WTC11 (cell line): ENCODE data around the gene PRKCE. TPM values are rescaled to one million over a fixed set of nuclear protein-coding genes. Genes with fewer than 3 reads are reported as not detected.

Source experiments
- ATAC-seq: fragments of 200-7000 bp; cut with Tn5 transposase; 2 replicates; pipeline ENCODE4 v1.10.0; 2021; ENCODE audit warnings: mild to moderate bottlenecking, moderate library complexity
- CTCF ChIA-PET: fragments of 300-600 bp; sonication (Branson Sonifier 250); formaldehyde crosslinking; loops from one replicate; lab custom pipeline; 2021; ENCODE audit warnings: antibody characterized with exemption; lab: Charles Lee
- POLR2A ChIA-PET: fragments of 350-600 bp; sonication (Branson Sonifier 250); formaldehyde crosslinking; loops from one replicate; lab custom pipeline; 2021; ENCODE audit warnings: antibody characterized with exemption; lab: Charles Lee
- DNase-seq: peaks from one replicate; pipeline ENCODE4 v3.0.0; 2021; ENCODE audit warnings: low spot score
- H3K27ac Mint-ChIP-seq: 2 replicates; pipeline ENCODE4 v1.8.0; 2021; ENCODE audit warnings: mixed read lengths
- H3K27me3 Mint-ChIP-seq: 2 replicates; pipeline ENCODE4 v1.8.0; 2021; ENCODE audit warnings: low read depth, mild to moderate bottlenecking, moderate library complexity, mixed read lengths
- H3K36me3 Mint-ChIP-seq: 2 replicates; pipeline ENCODE4 v1.8.0; 2021; ENCODE audit warnings: mixed read lengths
- H3K4me1 Mint-ChIP-seq: 2 replicates; pipeline ENCODE4 v1.8.0; 2022; ENCODE audit warnings: mixed read lengths
- H3K4me3 Mint-ChIP-seq: 2 replicates; pipeline ENCODE4 v1.8.0; 2021; ENCODE audit warnings: mild to moderate bottlenecking, moderate library complexity, mixed read lengths
- H3K9me3 Mint-ChIP-seq: 2 replicates; pipeline ENCODE4 v1.8.0; 2021; ENCODE audit warnings: mixed read lengths
- AFF4 ChIP-seq: sonication (generic); formaldehyde crosslinking; IDR thresholded peaks from 2 replicates; pipeline ENCODE4 v1.8.1; 2023; ENCODE audit warnings: mild to moderate bottlenecking, missing genetic modification reagents, borderline replicate concordance
- CTCF ChIP-seq: fragments of 200-600 bp; IDR thresholded peaks from 2 replicates; pipeline ENCODE4 v1.8.0; 2022; ENCODE audit warnings: antibody characterized with exemption
- E2F1 ChIP-seq: sonication (generic); formaldehyde crosslinking; IDR thresholded peaks from 2 replicates; pipeline ENCODE4 v1.8.0; 2022; ENCODE audit warnings: mild to moderate bottlenecking, missing genetic modification reagents
- E2F4 ChIP-seq: sonication (generic); formaldehyde crosslinking; IDR thresholded peaks from 2 replicates; pipeline ENCODE4 v1.8.1; 2022; ENCODE audit warnings: low read depth, mild to moderate bottlenecking, moderate library complexity, missing genetic modification reagents, borderline replicate concordance
- E2F5 ChIP-seq: sonication (generic); formaldehyde crosslinking; IDR thresholded peaks from 2 replicates; pipeline ENCODE4 v1.8.1; 2022; ENCODE audit warnings: mild to moderate bottlenecking, moderate library complexity, missing genetic modification reagents
- ESRRA ChIP-seq: sonication (generic); formaldehyde crosslinking; IDR thresholded peaks from 2 replicates; pipeline ENCODE4 v1.8.1; 2022; ENCODE audit warnings: mild to moderate bottlenecking, missing genetic modification reagents, borderline replicate concordance
- ETV6 ChIP-seq: sonication (generic); formaldehyde crosslinking; IDR thresholded peaks from 2 replicates; pipeline ENCODE4 v1.8.1; 2022; ENCODE audit warnings: mild to moderate bottlenecking, missing genetic modification reagents
- FOXK1 ChIP-seq: sonication (generic); formaldehyde crosslinking; IDR thresholded peaks from 2 replicates; pipeline ENCODE4 v1.8.0; 2022; ENCODE audit warnings: mild to moderate bottlenecking, moderate library complexity, missing genetic modification reagents
- GTF2I ChIP-seq: fragments of 250-450 bp; sonication (Bioruptor Pico); conservative IDR thresholded peaks from 2 replicates; pipeline ENCODE4 v1.4.0; 2021; ENCODE audit warnings: mild to moderate bottlenecking
- IRF2 ChIP-seq: sonication (generic); formaldehyde crosslinking; IDR thresholded peaks from 2 replicates; pipeline ENCODE4 v1.8.0; 2022; ENCODE audit warnings: low read depth, missing genetic modification reagents, borderline replicate concordance
- MAX ChIP-seq: sonication (generic); formaldehyde crosslinking; IDR thresholded peaks from 2 replicates; pipeline ENCODE4 v1.8.0; 2022; ENCODE audit warnings: mild to moderate bottlenecking, missing genetic modification reagents
- MLX ChIP-seq: sonication (generic); formaldehyde crosslinking; IDR thresholded peaks from 2 replicates; pipeline ENCODE4 v1.8.1; 2023; ENCODE audit warnings: mild to moderate bottlenecking, missing genetic modification reagents, moderate library complexity
- MYBL2 ChIP-seq: sonication (generic); formaldehyde crosslinking; IDR thresholded peaks from 2 replicates; pipeline ENCODE4 v1.8.1; 2023; ENCODE audit warnings: mild to moderate bottlenecking, moderate library complexity, missing genetic modification reagents
- PREB ChIP-seq: sonication (generic); formaldehyde crosslinking; IDR thresholded peaks from 2 replicates; pipeline ENCODE4 v1.8.1; 2022; ENCODE audit warnings: mild to moderate bottlenecking, missing genetic modification reagents, moderate library complexity, borderline replicate concordance
- SP1 ChIP-seq: sonication (generic); formaldehyde crosslinking; conservative IDR thresholded peaks from 2 replicates; pipeline ENCODE4 v1.8.1; 2022; ENCODE audit warnings: missing genetic modification reagents
- TEAD4 ChIP-seq: sonication (generic); formaldehyde crosslinking; IDR thresholded peaks from 2 replicates; pipeline ENCODE4 v1.8.0; 2022; ENCODE audit warnings: mild to moderate bottlenecking, missing genetic modification reagents
- ZSCAN18 ChIP-seq: fragments of 250-450 bp; sonication (Bioruptor Pico); IDR thresholded peaks from 2 replicates; pipeline ENCODE4 v2.1.2; 2022; ENCODE audit warnings: mild to moderate bottlenecking, moderate library complexity
- total RNA-seq: library from RNA; stranded (reverse); gene quantifications from 3 replicates; pipeline ENCODE4 v1.2.3, GENCODE V29; 2021

PRKCE gene
- total RNA-seq, 1 experiment from 2014 or later: 5.8 TPM

GRCh38 chr2:46125798-46126197 lies 474.3 kb downstream of the PRKCE start:
- POLR2A ChIA-PET: no interaction called here
- ATAC-seq: no peak
- TF ChIP-seq SP1 (CRISPR knock-in tag) (no peak), IRF2 (CRISPR knock-in tag) (no peak)
- TF ChIP-seq, all 79 proteins: peak for 0
- DNase-seq: no peak
- Mint-ChIP-seq H3K4me1 (no peaks in the 10 kb centered on the region), H3K36me3 (no peaks in the 10 kb centered on the region), H3K9me3 (no peaks in the 10 kb centered on the region), H3K27ac (no peak overlapping the region), H3K4me3 (no peak overlapping the region), H3K27me3 (no peaks in the 10 kb centered on the region)
- CTCF ChIA-PET: no interaction called here

- Mint-ChIP-seq H3K9me3 (no peaks in the 10 kb centered on the region), H3K27ac (no peak overlapping the region), H3K4me3 (no peak overlapping the region), H3K36me3 (no peaks in the 10 kb centered on the region), H3K4me1 (no peaks in the 10 kb centered on the region), H3K27me3 (no peaks in the 10 kb centered on the region)
- ChIA-PET CTCF (interaction anchor here (1.4 kb wide), 1 partner anchor 35 kb away, joined by 4 read pairs; no protein-coding TSS in a partner anchor), POLR2A (no interaction called here)
- ATAC-seq: no peak
- DNase-seq: no peak
- TF ChIP-seq E2F5 (no peak), CTCF (no peak), MAX (CRISPR knock-in tag) (no peak), FOXK1 (CRISPR knock-in tag) (no peak), PREB (CRISPR knock-in tag) (no peak), MLX (CRISPR knock-in tag) (no peak), ETV6 (CRISPR knock-in tag) (no peak)
- TF ChIP-seq, all 79 proteins: peak for 0
Measured at GRCh38 chr2:46126571-46126970, 475.1 kb downstream of the PRKCE start.

- H3K27ac Mint-ChIP-seq: no peak overlapping the region
- ATAC-seq: no peak
- H3K9me3 Mint-ChIP-seq: 0 out of 2 replicates have a peak, but pooled peaks cover under 1% of the 10 kb centered on the region
- no peaks in the 10 kb centered on the region for H3K36me3 Mint-ChIP-seq
- no peak overlapping the region for H3K4me3 Mint-ChIP-seq
- H3K27me3 Mint-ChIP-seq: no peaks in the 10 kb centered on the region
- H3K4me1 Mint-ChIP-seq: no peaks in the 10 kb centered on the region
- CTCF ChIA-PET: interaction anchor here (1.4 kb wide), 1 partner anchor 36 kb away, joined by 4 read pairs; no protein-coding TSS in a partner anchor
- no peak for DNase-seq
- POLR2A ChIA-PET: interaction anchor here (0.6 kb wide), 1 partner anchor 415 kb away, joined by 4 read pairs; no protein-coding TSS in a partner anchor
- TF ChIP-seq MYBL2 (CRISPR knock-in tag) (no peak), ESRRA (CRISPR knock-in tag) (no peak), E2F1 (CRISPR knock-in tag) (no peak), ZSCAN18 (CRISPR knock-in tag) (no peak), E2F4 (no peak), GTF2I (CRISPR knock-in tag) (no peak), TEAD4 (CRISPR knock-in tag) (no peak), AFF4 (CRISPR knock-in tag) (no peak), SP1 (CRISPR knock-in tag) (no peak)
Measured at GRCh38 chr2:46127176-46127575, 475.7 kb downstream of the PRKCE start.
